PC-9 (cell line): ENCODE measurements around the gene SFI1. TPM values are rescaled to one million over a fixed set of nuclear protein-coding genes. Genes with fewer than 3 reads are reported as not detected.

Source experiments
- BruUV-seq: library from RNA; stranded (reverse); fragments of 400-500 nt; replicated peaks from 2 replicates; lab custom pipeline; 2021; lab: Mats Ljungman, UMichigan
- CTCF ChIA-PET: fragments of 300-600 bp; sonication (Branson Sonifier 250); formaldehyde crosslinking; loops from one replicate; lab custom pipeline; 2022; ENCODE audit warnings: antibody characterized with exemption; lab: Charles Lee
- POLR2A ChIA-PET: fragments of 300-600 bp; sonication (Branson Sonifier 250); formaldehyde crosslinking; loops from one replicate; lab custom pipeline; 2022; ENCODE audit warnings: antibody characterized with exemption; ENCODE audit not compliant: unreplicated experiment; lab: Charles Lee
- DNase-seq, 2 experiments: peaks; one replicate each; pipeline versions ENCODE4 v3.0.0 to v3.0.0-alpha.2; 2015 to 2022; ENCODE audit warnings: mixed read lengths in 1 of 2
- H2AFZ ChIP-seq: fragments of 200-600 bp; sonication (generic); 2 replicates; pipeline ENCODE4 v1.8.1; 2017; ENCODE audit warnings: antibody characterized with exemption
- H3F3A ChIP-seq: fragments of 200-600 bp; sonication (generic); 2 replicates; pipeline ENCODE4 v1.8.1; 2017; ENCODE audit warnings: antibody characterized with exemption, mild to moderate bottlenecking, low read depth; ENCODE audit not compliant: insufficient read depth
- H3K27ac ChIP-seq: fragments of 200-600 bp; sonication (generic); 2 replicates; pipeline ENCODE4 v1.6.1; 2016; ENCODE audit warnings: mixed run types
- H3K27me3 ChIP-seq: fragments of 200-600 bp; sonication (generic); 2 replicates; pipeline ENCODE4 v1.6.1; 2016; ENCODE audit warnings: low read depth, mixed run types; ENCODE audit not compliant: insufficient read depth
- H3K36me3 ChIP-seq: fragments of 200-600 bp; sonication (generic); 2 replicates; pipeline ENCODE4 v1.6.1; 2016; ENCODE audit warnings: low read depth, mixed run types
- H3K4me1 ChIP-seq: fragments of 200-600 bp; sonication (generic); replicated peaks from 2 replicates; pipeline ENCODE4 v1.6.1; 2016; ENCODE audit warnings: mixed run types; ENCODE audit not compliant: insufficient read depth
- H3K4me2 ChIP-seq: fragments of 200-600 bp; sonication (generic); 2 replicates; pipeline ENCODE4 v1.6.1; 2017; ENCODE audit warnings: mixed run types
- H3K4me3 ChIP-seq: fragments of 200-600 bp; sonication (generic); 2 replicates; pipeline ENCODE4 v1.6.1; 2016; ENCODE audit warnings: mixed run types
- H3K79me2 ChIP-seq: fragments of 200-600 bp; sonication (generic); 2 replicates; pipeline ENCODE4 v1.6.1; 2017; ENCODE audit warnings: low read depth, mixed run types
- H3K9me2 ChIP-seq: fragments of 200-600 bp; sonication (generic); 2 replicates; pipeline ENCODE4 v1.8.1; 2017; ENCODE audit warnings: mild to moderate bottlenecking; ENCODE audit not compliant: insufficient read depth
- H3K9me3 ChIP-seq: fragments of 200-600 bp; sonication (generic); 2 replicates; pipeline ENCODE4 v1.8.1; 2016; ENCODE audit warnings: low read depth; ENCODE audit not compliant: insufficient read depth
- H4K20me1 ChIP-seq: fragments of 200-600 bp; sonication (generic); 2 replicates; pipeline ENCODE4 v1.8.1; 2017; ENCODE audit not compliant: insufficient read depth
- EZH2 ChIP-seq: fragments of 200-600 bp; sonication (generic); IDR thresholded peaks from 2 replicates; pipeline ENCODE4 v1.8.0; 2017; ENCODE audit warnings: antibody characterized with exemption, low read depth
- intact Hi-C: fragments of 100-400 bp; cut with micrococcal nuclease; formaldehyde crosslinking; loops from one replicate; pipeline ENCODE4 v1.10.0; 2022; ENCODE audit not compliant: unreplicated experiment
- total RNA-seq: library from RNA; stranded (reverse); gene quantifications from 2 replicates; pipeline ENCODE4 v1.2.3, GENCODE V29; 2021
- TF ChIP-seq, protein P1 (sequence below): fragments of 200-600 bp; sonication (generic); conservative IDR thresholded peaks from 2 replicates; pipeline ENCODE4 v1.6.1; 2017; ENCODE audit warnings: mixed run types, antibody characterized with exemption, mild to moderate bottlenecking, moderate library complexity

Gene SFI1
- total RNA-seq, 1 experiment from 2014 or later: 57.9 TPM

DNA sequence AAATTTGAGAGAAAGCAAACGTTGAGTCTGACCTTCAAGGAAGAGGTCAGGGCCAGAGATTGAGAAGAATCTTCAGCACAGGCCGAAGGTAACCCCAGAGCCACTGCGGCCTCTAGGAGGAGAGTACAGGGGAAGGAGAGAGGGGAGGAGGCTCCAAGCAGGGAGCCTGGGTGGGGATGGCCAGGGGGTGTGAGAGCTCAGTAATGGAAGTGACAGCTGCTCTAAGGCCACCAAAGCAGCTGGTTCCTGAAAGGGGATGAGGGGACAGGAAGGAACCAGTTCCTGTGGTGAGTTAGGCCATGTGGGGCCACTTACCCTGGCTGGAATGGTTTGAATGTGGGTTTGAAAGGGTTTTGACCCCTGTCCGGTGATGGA lies 119.6 kb downstream of the SFI1 start:
- Histone ChIP-seq H3K27me3 (no peaks in the 10 kb centered on the region), H3K4me3 (no peak overlapping the region), H3K4me2 (no peak overlapping the region), H3K36me3 (no peaks in the 10 kb centered on the region), H3F3A (peaks cover 25% of the 10 kb centered on the region; the same call in 1 of the 2 replicates), H3K27ac (no peak overlapping the region), H4K20me1 (peaks cover 26% of the 10 kb centered on the region), H3K79me2 (no peaks in the 10 kb centered on the region), H3K9me3 (no peaks in the 10 kb centered on the region), H2AFZ (no peak overlapping the region), H3K4me1 (no peaks in the 10 kb centered on the region), H3K9me2 (no peaks in the 10 kb centered on the region)
- ChIA-PET POLR2A (no interaction called here), CTCF (no interaction called here)
- intact Hi-C loops: no loop called here
- TF ChIP-seq EZH2: no peak
- TF ChIP-seq, protein P1, sequence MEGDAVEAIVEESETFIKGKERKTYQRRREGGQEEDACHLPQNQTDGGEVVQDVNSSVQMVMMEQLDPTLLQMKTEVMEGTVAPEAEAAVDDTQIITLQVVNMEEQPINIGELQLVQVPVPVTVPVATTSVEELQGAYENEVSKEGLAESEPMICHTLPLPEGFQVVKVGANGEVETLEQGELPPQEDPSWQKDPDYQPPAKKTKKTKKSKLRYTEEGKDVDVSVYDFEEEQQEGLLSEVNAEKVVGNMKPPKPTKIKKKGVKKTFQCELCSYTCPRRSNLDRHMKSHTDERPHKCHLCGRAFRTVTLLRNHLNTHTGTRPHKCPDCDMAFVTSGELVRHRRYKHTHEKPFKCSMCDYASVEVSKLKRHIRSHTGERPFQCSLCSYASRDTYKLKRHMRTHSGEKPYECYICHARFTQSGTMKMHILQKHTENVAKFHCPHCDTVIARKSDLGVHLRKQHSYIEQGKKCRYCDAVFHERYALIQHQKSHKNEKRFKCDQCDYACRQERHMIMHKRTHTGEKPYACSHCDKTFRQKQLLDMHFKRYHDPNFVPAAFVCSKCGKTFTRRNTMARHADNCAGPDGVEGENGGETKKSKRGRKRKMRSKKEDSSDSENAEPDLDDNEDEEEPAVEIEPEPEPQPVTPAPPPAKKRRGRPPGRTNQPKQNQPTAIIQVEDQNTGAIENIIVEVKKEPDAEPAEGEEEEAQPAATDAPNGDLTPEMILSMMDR: no peak
- no peak for DNase-seq
- no TSS peak for BruUV-seq

DNA sequence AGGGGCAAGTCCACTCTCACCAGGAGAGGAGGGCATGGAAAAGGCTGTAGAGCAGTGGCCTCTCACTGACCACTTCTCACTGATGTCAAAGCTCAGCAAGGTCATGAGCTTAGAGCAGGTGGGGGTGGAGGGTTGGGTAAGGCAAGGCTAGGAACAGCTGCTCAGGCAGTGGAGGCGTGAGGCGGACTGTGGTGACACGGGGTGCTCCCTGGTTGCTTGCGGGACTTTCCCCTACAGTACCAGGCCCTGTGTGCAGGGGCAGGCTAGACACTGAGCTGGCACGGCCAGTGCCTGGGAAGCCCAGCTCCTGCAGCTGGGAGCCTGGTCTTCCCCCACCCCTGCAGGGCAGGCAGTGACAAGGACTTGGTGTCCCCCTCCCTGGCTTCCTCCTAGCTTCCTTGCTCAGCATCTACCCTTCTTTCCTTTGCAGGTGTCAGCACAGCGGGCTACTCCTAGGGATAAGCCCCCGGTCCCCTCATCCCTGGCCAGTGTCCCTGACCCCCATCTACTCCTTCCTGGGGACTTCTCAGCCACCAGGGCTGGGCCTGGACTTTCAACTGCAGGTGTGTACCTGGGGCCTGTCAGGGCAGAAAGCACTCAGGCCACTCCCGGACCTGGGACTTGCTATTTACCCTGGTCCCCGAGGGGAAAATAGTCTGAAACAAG lies 120.1 kb downstream of the SFI1 start:
- intact Hi-C loops: no loop called here
- CTCF ChIA-PET: no interaction called here
- BruUV-seq: no TSS peak

DNA sequence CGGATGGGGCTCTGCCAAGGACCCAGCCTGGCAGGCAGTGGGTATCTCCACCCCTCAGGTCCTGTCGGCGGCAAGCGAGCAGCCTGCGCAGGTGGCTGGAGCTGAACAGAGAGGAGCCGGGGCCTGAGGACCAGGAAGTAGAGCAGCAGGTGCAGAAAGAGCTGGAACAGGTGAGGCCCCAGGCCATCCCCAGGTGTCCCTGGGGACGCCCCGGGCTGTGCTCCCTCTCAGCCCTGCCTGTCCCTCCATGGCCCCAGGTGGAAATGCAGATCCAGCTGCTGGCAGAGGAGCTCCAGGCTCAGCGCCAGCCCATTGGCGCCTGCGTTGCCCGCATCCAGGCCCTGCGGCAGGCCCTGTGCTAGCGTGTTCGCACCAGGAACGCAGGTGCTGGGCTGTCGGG lies 121.7 kb downstream of the SFI1 start:
- H3K4me2 ChIP-seq: no peak overlapping the region
- peaks cover 7% of the 10 kb centered on the region; the same call in 1 of the 2 replicates for H3K79me2 ChIP-seq
- intact Hi-C loops: no loop called here
- H3K36me3 ChIP-seq: no peaks in the 10 kb centered on the region
- H2AFZ ChIP-seq: no peak overlapping the region
- no peak for DNase-seq
- no peaks in the 10 kb centered on the region for H3K4me1 ChIP-seq
- CTCF ChIA-PET: no interaction called here
- no peak overlapping the region for H3K4me3 ChIP-seq
- no peaks in the 10 kb centered on the region for H3K9me2 ChIP-seq
- H3K27me3 ChIP-seq: no peaks in the 10 kb centered on the region
- no peak overlapping the region for H3K27ac ChIP-seq
- peaks cover 48% of the 10 kb centered on the region for H4K20me1 ChIP-seq
- BruUV-seq: no TSS peak
- H3F3A ChIP-seq: peaks cover 27% of the 10 kb centered on the region
- no peak for TF ChIP-seq EZH2
- TF ChIP-seq, protein P1: no peak
- POLR2A ChIA-PET: no interaction called here
- H3K9me3 ChIP-seq: no peaks in the 10 kb centered on the region

More for the DNA sequence above, 120.1 kb downstream of the SFI1 start:
- Histone ChIP-seq H3K9me3 (no peaks in the 10 kb centered on the region), H3K27ac (no peak overlapping the region), H3K27me3 (no peaks in the 10 kb centered on the region), H3F3A (peaks cover 25% of the 10 kb centered on the region; the same call in 1 of the 2 replicates), H3K4me2 (no peak overlapping the region), H3K36me3 (no peaks in the 10 kb centered on the region), H3K79me2 (no peaks in the 10 kb centered on the region), H3K4me3 (no peak overlapping the region), H3K4me1 (no peaks in the 10 kb centered on the region), H2AFZ (no peak overlapping the region), H3K9me2 (no peaks in the 10 kb centered on the region), H4K20me1 (peaks cover 31% of the 10 kb centered on the region)
- POLR2A ChIA-PET: interaction anchor here (0.6 kb wide), 1 partner anchor 260 kb away, joined by 3 read pairs; no protein-coding TSS in a partner anchor
- DNase-seq: no peak
- TF ChIP-seq EZH2: no peak
- TF ChIP-seq, protein P1: no peak
